Bone marrow (tissue), 2 donors: ENCODE data around the gene CDC42SE1.
A peak's percentile ranks its signal among the peaks of the same experiment; 100 is the strongest.

ENCODE experiments used
- DNase-seq, 2 donors: peaks; one replicate each; lab custom pipeline; 2025; lab: John Stamatoyannopoulos, UW

Gene CDC42SE1

GRCh38 chr1:151051356-151052009 is 7.9 kb downstream of the CDC42SE1 start:
- no peak for DNase-seq

GRCh38 chr1:151050051-151050688 is 9.3 kb downstream of the CDC42SE1 start:
- no peak for DNase-seq

DNA sequence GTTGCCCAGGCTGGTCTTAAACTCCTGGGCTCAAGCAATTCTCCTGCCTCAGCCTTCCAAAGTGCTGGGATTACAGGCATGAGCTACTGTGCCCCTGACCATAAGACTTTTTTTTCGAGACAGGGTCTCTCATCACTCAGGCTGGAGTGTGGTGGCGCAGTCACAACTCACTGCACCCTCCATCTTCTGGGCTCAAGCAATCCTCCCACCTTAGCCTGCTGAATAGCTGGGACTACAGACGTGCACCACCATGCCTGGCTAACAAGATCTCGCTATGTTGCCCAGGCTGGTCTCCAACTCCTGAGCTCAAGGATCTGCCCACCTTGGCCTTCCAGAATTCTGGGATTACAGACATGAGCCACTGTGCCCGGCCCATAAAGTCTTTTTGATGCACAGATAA is 10.0 kb downstream of the CDC42SE1 start:
- DNase-seq, result no peak

DNA sequence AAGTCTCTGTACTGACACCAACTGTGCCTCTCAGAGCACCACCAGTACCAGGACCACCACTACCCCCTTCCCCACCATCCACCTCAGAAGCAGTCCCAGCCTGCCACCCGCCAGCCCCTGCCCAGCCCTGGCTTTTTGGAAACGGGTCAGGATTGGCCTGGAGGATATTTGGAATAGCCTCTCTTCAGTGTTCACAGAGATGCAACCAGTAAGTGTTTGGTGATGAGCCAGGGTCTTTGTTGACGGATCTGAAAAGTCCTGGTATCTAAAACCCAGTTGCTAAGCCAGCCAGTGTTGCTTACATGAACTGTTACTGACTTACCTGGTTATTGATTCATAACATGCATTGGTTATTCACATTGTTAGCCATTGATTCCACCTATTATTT is 10.8 kb downstream of the CDC42SE1 start:
- DNase-seq, result no peak

DNA sequence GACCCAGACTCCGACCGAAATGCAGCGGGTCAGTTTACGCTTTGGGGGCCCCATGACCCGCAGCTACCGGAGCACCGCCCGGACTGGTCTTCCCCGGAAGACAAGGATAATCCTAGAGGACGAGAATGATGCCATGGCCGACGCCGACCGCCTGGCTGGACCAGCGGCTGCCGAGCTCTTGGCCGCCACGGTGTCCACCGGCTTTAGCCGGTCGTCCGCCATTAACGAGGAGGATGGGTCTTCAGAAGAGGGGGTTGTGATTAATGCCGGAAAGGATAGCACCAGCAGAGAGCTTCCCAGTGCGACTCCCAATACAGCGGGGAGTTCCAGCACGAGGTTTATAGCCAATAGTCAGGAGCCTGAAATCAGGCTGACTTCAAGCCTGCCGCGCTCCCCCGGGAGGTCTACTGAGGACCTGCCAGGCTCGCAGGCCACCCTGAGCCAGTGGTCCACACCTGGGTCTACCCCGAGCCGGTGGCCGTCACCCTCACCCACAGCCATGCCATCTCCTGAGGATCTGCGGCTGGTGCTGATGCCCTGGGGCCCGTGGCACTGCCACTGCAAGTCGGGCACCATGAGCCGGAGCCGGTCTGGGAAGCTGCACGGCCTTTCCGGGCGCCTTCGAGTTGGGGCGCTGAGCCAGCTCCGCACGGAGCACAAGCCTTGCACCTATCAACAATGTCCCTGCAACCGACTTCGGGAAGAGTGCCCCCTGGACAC is 11.3 kb downstream of the CDC42SE1 start:
- DNase-seq, result peak; percentile 23 to 33

DNA sequence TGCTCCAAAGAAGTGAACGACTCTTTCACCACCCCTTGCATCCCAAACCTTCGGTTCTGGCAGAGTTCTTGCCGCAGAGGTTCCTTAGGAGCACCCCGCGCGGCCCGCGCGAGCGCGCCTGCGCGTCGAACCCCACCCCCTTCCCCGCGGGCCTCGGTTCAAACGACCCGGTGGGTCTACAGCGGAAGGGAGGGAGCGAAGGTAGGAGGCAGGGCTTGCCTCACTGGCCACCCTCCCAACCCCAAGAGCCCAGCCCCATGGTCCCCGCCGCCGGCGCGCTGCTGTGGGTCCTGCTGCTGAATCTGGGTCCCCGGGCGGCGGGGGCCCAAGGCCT is 11.9 kb downstream of the CDC42SE1 start, which contains the start of gene C1orf56:
TSS of gene C1orf56 (plus strand) at position 161 of the 334 bp plus-strand sequence. CDS start at position 258, 97 bp downstream.
- DNase-seq, result no peak

DNA sequence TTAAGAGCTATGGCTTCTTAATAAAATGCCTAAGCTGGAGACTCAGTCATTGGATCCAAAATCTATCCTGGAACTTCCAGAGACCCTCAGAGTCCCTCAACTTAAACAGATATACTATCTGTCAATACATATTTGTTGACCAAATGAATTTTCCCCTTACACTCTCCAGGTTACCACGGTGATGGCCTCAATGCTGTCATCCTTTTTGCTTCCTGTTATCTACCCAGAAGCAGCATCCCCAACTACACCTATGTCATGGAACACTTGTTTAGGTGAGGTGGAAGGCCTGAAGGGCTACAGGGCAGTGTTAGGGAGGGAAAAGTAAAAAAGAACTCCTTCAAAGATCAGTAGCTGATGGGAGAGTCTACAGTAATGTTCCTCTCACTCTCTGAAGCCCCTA is 16.3 kb downstream of the CDC42SE1 start:
- no peak for DNase-seq

DNA sequence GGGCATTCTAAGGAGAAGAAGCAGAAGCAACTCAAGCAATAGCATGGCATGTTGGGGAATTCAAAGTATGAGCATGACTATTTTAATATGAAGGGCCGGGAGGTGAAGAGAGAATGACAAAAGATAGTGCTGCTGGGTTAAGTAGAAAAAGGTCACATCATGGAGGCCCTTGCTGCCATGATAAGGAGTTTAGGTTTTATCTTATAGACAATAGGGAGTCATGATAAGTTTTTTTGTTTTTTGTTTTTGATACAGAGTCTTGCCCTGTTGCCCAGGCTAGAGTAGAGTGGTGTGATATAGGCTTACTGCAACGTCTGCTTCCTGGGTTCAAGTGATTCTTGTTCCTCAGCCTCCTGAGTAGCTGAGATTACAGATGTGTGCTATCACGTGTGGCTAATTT is 19.9 kb downstream of the CDC42SE1 start:
- DNase-seq, result no peak

GRCh38 chr1:151037032-151037431 is 22.4 kb downstream of the CDC42SE1 start:
- DNase-seq, result no peak

- no peak for DNase-seq
Observed at GRCh38 chr1:151036356-151036755, 23.1 kb downstream of the CDC42SE1 start, which contains the start of gene BNIPL. Gene BNIPL (plus strand): TSS chr1:151036586. CDS start chr1:151036726, 140 bp downstream.

- DNase-seq, result no peak
Observed at GRCh38 chr1:151035167-151035566, 24.3 kb downstream of the CDC42SE1 start.

DNA sequence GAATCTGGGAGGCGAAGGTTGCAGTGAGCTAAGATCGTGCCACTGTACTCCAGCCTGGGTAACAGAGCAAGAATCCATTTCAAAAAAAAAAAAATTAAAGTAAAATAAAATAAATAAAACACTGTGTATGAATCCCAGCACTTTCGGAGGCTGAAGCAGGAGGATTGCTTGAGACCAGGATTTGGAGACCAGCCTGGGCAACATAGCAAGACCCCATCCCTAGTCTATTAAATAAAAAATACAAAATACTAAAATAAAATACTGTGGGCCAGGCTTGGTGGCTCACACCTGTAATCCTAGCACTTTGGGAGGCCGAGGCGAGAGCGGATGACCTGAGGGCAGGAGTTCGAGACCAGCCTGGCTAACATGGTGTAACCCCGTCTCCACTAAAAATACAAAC is 27.3 kb downstream of the CDC42SE1 start:
- DNase-seq, result no peak

DNA sequence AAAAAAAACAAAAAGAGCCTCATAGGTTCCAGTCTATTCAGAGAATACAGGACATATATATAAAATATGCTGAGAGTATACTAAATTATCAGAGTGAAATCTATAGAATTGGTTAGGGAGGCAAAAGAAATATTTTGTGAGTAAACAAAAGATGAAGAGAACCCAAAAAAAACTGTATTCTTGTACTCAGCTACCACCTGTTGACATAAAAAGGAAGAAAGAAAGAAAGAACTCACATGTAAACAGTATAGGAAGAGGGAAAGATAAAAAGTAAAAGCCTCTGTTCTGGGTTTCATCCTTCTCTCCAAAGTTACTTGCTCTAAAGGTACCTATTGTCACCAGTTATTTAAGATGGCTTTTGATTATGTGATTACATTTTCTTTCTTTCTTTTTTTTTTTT is 33.0 kb downstream of the CDC42SE1 start:
- no peak for DNase-seq

DNA sequence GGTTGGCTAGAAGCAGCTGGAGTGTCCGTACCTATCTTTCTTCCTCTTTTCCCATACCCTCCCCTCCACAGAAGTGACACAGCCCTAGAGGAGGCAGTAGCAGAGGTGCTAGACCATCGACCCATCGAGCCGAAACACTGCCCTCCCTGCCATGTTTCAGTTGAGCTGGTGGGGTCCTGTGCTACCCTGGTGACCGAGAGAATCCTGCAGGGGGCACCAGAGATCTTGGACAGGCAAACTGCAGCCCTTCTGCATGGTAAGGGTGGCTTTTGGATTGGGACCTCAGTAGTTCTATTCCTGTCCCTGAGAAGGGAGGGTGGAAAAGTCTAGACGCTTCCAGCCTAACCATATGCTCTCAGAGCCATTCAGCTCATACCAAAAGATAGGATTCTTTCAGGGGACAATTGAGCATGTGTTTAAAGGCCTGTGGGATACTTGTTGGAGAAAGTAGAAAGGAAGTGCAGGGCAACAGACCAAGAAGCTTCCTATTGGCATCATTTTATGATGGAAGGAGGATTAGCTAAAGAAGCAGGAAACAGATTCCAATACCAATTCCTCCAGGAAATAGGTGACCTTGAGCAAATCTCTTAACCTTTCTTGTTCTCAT is 34.8 kb downstream of the CDC42SE1 start:
- peak; percentile 29 to 67 for DNase-seq

DNA sequence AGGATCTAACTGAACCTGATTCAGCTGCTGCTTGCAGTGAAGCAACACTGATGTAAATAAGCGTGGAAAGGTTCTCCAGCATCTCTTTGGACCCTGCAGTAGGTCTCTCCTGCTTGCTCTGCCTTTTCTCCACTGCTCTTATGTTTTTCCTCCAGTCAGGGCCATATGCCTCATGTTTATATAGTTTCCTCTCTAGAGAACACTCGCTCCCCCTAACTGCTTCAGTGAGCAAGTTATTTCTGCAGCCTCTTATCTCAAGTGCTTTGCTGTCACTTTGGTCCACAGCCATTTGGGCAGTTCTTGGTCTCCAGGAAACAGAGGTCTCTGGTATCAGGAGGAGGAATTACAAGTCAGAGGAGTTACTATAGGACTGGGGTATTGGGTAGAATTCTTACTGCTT is 45.9 kb downstream of the CDC42SE1 start:
- DNase-seq, result no peak

DNA sequence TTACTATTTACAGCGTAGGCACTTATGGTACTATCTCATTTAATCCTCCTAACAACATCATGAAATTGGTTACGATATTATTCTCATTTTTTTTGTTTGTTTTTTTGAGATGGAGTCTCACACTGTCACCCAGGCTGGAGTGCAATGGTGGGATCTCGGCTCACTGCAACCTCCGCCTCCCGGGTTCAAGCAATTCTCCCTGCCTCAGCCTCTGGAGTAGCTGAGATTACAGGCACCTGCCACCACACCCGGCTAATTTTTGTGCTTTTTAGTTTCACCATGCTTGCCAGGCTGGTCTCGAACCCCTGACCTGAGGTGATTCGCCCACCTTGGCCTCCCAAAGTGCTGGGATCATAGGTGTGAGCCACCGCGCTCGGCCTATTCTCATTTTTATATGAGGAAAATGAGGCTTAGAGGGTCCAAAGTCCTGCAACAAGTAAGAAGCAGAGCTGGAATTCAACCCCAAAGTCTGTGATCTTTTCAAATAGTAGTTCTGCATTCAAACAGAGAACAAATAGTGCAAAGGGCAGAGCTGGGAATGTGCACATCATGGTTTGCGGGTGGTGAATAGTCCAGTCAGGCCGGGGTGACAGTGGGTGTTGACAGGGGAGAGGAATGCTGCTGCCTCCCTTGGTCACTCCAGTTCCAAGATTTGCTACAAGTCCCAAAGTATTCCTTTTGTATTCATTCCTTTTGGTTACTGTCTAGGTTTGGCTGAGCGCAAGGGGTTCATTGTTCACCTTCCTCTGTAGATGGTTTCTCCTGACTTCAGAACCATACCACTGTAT is 46.5 kb downstream of the CDC42SE1 start:
- no peak for DNase-seq

DNA sequence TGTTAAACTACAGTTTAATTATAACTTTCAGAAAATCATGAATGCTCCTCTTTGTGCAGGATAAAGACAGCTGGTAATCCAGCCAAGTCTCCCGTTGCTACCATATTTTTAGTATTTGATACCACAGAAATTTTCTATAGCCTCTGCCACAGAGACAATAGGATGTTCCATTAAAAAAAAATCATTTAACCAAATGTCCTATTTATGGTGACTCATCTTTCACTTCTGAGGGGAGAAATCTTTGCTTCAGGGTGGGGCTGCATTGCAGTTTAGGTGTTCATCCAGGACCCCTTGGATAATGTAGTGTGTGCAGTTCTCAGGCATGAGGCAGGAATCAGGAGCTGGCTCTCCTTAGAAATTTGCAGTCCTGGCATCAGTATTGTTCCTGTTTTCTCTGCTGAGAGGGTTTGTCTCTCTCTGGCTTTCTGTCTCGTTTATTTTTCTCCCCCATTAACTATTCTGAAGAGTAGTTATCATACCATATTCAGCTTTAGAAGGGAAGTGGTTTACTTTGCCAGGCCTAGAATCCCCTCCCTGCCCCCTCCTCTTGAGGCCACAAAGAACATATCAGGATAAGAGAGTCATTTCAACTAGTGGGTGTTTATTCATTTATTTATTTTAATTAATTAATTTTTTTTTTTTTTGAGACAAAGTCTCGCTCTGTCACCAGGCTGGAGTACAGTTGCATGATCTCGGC is 48.1 kb downstream of the CDC42SE1 start:
- DNase-seq, result peak in 1 of 2 donors; percentile 70

- DNase-seq, result no peak
Observed at GRCh38 chr1:151010346-151010726, 49.1 kb downstream of the CDC42SE1 start.

DNA sequence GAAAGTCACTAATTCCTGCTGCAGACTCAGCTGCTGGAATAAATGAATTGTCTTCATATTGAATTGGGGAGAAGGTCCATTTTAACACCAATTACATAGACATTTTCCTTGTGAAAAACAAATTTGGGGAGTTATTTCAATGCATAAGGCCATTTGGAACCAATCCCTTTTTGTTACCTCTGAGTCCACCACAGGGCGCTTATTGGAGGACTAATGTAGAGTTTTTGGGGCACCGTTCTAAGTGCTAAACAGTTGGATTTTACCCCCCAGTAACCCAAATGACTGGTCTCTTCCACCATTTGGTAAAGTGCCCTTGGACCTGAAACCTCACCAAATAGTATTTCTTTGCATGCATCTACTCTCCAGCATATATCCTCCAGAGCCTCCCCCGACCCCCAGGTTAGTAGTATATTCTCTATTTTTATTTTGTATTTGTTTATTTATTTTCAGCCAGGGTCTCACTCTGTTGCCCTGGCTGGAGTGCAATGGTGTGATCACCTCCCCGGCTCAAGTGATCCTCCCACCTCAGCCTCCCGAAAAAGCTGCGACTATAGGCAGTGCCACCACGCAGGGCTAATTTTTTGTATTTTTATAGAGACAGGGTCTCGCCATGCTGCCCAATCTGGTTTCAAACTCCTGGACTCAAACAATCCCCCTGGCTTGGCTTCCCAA is 49.6 kb downstream of the CDC42SE1 start:
- no peak for DNase-seq

GRCh38 chr1:151009206-151009587 is 50.2 kb downstream of the CDC42SE1 start:
- DNase-seq, result no peak
